K562 (cell line): ENCODE measurements around the gene LYPD6B. TPM values are rescaled to one million over a fixed set of nuclear protein-coding genes. Genes with fewer than 3 reads are reported as not detected.

ENCODE experiments used
- ATAC-seq: fragments of 200-7000 bp; cut with Tn5 transposase; 3 replicates; pipeline ENCODE4 v1.9.1; 2020; ENCODE audit warnings: moderate library complexity
- BruUV-seq: library from RNA; stranded (reverse); fragments of 400-500 nt; replicated peaks from 2 replicates; lab custom pipeline; 2021; lab: Mats Ljungman, UMichigan
- CTCF ChIA-PET: fragments of 300-600 bp; formaldehyde crosslinking; extraction: SDS; loops from one replicate; lab custom pipeline; 2021; ENCODE audit warnings: low intra/inter-chr PET ratio; lab: Yijun Ruan, JAX
- POLR2A ChIA-PET: fragments of 300-600, 350-650 bp; sonication (Branson Sonifier 250); formaldehyde crosslinking; extraction: SDS; loops from one replicate; lab custom pipeline; 2021; ENCODE audit warnings: antibody characterized with exemption, inconsistent platforms; lab: Yijun Ruan, JAX
- DNase-seq, 4 experiments: peaks; one replicate each; pipeline versions ENCODE4 v3.0.0 to v3.0.0-alpha.2; 2011 to 2018; ENCODE audit warnings: low spot score in 3 of 4, mixed read lengths in 3 of 4; ENCODE audit errors: extremely low read depth in 1 of 4
- FAIRE-seq: peaks from 2 replicates; lab custom pipeline; 2011; peaks lifted over from hg19 to GRCh38; lab: Jason Lieb, UNC
- H2AFZ ChIP-seq: 2 replicates; pipeline ENCODE4 v1.6.0; 2011; ENCODE audit warnings: low read depth, low read length, control low read depth, inconsistent platforms
- H3K27ac ChIP-seq: fragments of 200-600 bp; 3 replicates; pipeline ENCODE4 v1.8.0; 2011; ENCODE audit warnings: low read depth, mild to moderate bottlenecking, control low read depth, inconsistent platforms, low read length, moderate library complexity, mixed read lengths; ENCODE audit errors: extremely low read depth
- H3K27me3 ChIP-seq, 2 experiments: fragments of 300-600 bp in 1 of 2; 2 replicates in 1 of 2; 3 replicates in 1 of 2; pipeline versions ENCODE4 v1.6.0 to v1.8.0; 2011; ENCODE audit warnings: inconsistent platforms in 2 of 2, low read length in 2 of 2, mild to moderate bottlenecking in 1 of 2, mixed read lengths in 1 of 2, moderate library complexity in 1 of 2; ENCODE audit not compliant: control insufficient read depth in 2 of 2, insufficient read depth in 2 of 2
- H3K36me3 ChIP-seq: fragments of 300-600 bp; 3 replicates; pipeline ENCODE4 v1.8.0; 2011; ENCODE audit warnings: mild to moderate bottlenecking, low read length, inconsistent platforms; ENCODE audit not compliant: control insufficient read depth, insufficient read depth
- H3K4me1 ChIP-seq, 2 experiments: fragments of 200-600 bp in 1 of 2; replicated peaks in 1 of 2; 2 replicates in 1 of 2; 3 replicates in 1 of 2; pipeline versions ENCODE4 v1.5.1 to v1.8.0; 2011; ENCODE audit warnings: inconsistent platforms in 2 of 2, low read length in 2 of 2, mild to moderate bottlenecking in 1 of 2, mixed read lengths in 1 of 2, moderate library complexity in 1 of 2; ENCODE audit not compliant: control insufficient read depth in 2 of 2, insufficient read depth in 2 of 2
- H3K4me2 ChIP-seq: 2 replicates; pipeline ENCODE4 v1.6.1; 2011; ENCODE audit warnings: low read length, control low read depth, inconsistent platforms, mixed read lengths; ENCODE audit not compliant: insufficient read depth
- H3K4me3 ChIP-seq: fragments of 200-600 bp; sonication (generic), shearing (Covaris generic); 2 replicates; pipeline ENCODE4 v1.5.1; 2016; ENCODE audit warnings: control low read depth, inconsistent platforms
- H3K79me2 ChIP-seq: fragments of 200-600 bp; 3 replicates; pipeline ENCODE4 v1.8.0; 2011; ENCODE audit warnings: low read length, inconsistent platforms; ENCODE audit not compliant: control insufficient read depth, insufficient read depth
- H3K9ac ChIP-seq, 2 experiments: 2 replicates each; pipeline versions ENCODE4 v1.6.0 to v1.6.1; 2011; ENCODE audit warnings: low read depth in 2 of 2, low read length in 2 of 2, control low read depth in 1 of 2, inconsistent platforms in 1 of 2, mild to moderate bottlenecking in 1 of 2, mixed read lengths in 1 of 2; ENCODE audit not compliant: insufficient read depth in 1 of 2
- H3K9me1 ChIP-seq: one replicate; pipeline ENCODE4 v1.6.0; 2011; ENCODE audit warnings: inconsistent platforms, mild to moderate bottlenecking, low read length, moderate library complexity; ENCODE audit not compliant: control insufficient read depth, insufficient read depth
- H3K9me3 ChIP-seq: replicated peaks from 2 replicates; pipeline ENCODE4 v1.5.1; 2011; ENCODE audit warnings: low read depth, low read length, inconsistent platforms; ENCODE audit not compliant: control insufficient read depth, insufficient read depth
- H4K20me1 ChIP-seq: replicated peaks from 2 replicates; pipeline ENCODE4 v1.6.1; 2011; ENCODE audit warnings: low read length, inconsistent platforms, mixed read lengths; ENCODE audit not compliant: control insufficient read depth, insufficient read depth
- CXXC5 ChIP-seq: fragments of 250-450 bp; sonication (Bioruptor Pico); IDR thresholded peaks from 2 replicates; pipeline ENCODE4 v1.8.0; 2022; ENCODE audit warnings: inconsistent platforms, mild to moderate bottlenecking, moderate library complexity
- FOXA1 ChIP-seq: fragments of 450-650 bp; IDR thresholded peaks from 2 replicates; pipeline ENCODE4 v1.6.1; 2016; ENCODE audit warnings: mild to moderate bottlenecking, borderline replicate concordance
- FOXK1 ChIP-seq: sonication (generic); formaldehyde crosslinking; IDR thresholded peaks from 2 replicates; pipeline ENCODE4 v1.8.0; 2022; ENCODE audit warnings: missing genetic modification reagents, mild to moderate bottlenecking, borderline replicate concordance
- MBD1 ChIP-seq: fragments of 250-450 bp; sonication (Bioruptor Pico); IDR thresholded peaks from 2 replicates; pipeline ENCODE4 v1.8.0; 2022; ENCODE audit warnings: inconsistent platforms
- SMARCB1 ChIP-seq: IDR thresholded peaks from 2 replicates; pipeline ENCODE4 v1.6.1; 2011; ENCODE audit warnings: improper control_type of control experiment, low read depth; ENCODE audit not compliant: insufficient read length
- WGBS: fragments of 100-300 bp; shearing (Covaris generic); methylation state at CpG from one replicate; pipeline ENCODE4 v1.1.6; 2016; ENCODE audit warnings: low coverage, mixed read lengths; ENCODE audit not compliant: insufficient coverage; ENCODE audit errors: missing lambda C conversion rate; 5-methylcytosine and 5-hydroxymethylcytosine counted together
- in situ Hi-C: fragments of 300-500 bp; cut with MboI; formaldehyde crosslinking; loops from 4 replicates; pipeline ENCODE4 v1.15.0; 2018; ENCODE audit warnings: inconsistent platforms, mixed read lengths
- intact Hi-C: fragments of 100-400 bp; cut with micrococcal nuclease; formaldehyde crosslinking; loops from 2 replicates; pipeline ENCODE4 v1.14.2; 2022
- polyA plus RNA-seq, 8 experiments: library from polyadenylated mRNA; depleted of rRNA in 4 of 8; stranded (reverse) in 5 of 8; unstranded in 3 of 8; fragments of >200 nt; fragmentation: Nextera tagmentation in 2 of 8; fragmentation: Illumina TruSeq in 1 of 8; extraction: Ambion mirVana in 2 of 8; extraction: Trizol in 1 of 8; gene quantifications; 2 replicates each; pipeline versions ENCODE4 v1.2.1 to v1.2.3, GENCODE V29; 2011 to 2014; ENCODE audit warnings: inconsistent platforms in 1 of 8, missing spikeins in 1 of 8
- total RNA-seq, 7 experiments: library from RNA; depleted of rRNA in 6 of 7; stranded (reverse); fragments of >200 nt in 6 of 7; fragmentation: Illumina TruSeq in 2 of 7; extraction: Trizol in 2 of 7; gene quantifications; 2 replicates each; pipeline versions ENCODE4 v1.2.1 to v1.2.3, GENCODE V29; 2011 to 2021; ENCODE audit warnings: low replicate concordance in 1 of 7
- TF ChIP-seq, protein P1 (sequence below): IDR thresholded peaks from 2 replicates; pipeline ENCODE4 v1.6.1; 2011; ENCODE audit not compliant: insufficient read length; ENCODE audit errors: extremely low read depth

Gene LYPD6B
- total and polyA plus RNA-seq, 9 of the 15 experiments (the other 6 are each of a cell fraction or from before 2014, with no cell fraction given) = not detected

GRCh38 chr2:149236410-149236809 is 197.9 kb downstream of the LYPD6B start:
- ATAC-seq (no peak), FAIRE-seq (no peak)
- WGBS = 0% methylated on average over 2 of the region's 2 CpGs
- Histone ChIP-seq H3K9me1 (no peaks in the 10 kb centered on the region), H3K9me3 (no peaks in the 10 kb centered on the region)
- in situ Hi-C loops = no loop called here
- TF ChIP-seq, protein P1, sequence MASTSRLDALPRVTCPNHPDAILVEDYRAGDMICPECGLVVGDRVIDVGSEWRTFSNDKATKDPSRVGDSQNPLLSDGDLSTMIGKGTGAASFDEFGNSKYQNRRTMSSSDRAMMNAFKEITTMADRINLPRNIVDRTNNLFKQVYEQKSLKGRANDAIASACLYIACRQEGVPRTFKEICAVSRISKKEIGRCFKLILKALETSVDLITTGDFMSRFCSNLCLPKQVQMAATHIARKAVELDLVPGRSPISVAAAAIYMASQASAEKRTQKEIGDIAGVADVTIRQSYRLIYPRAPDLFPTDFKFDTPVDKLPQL = no peak
- TF ChIP-seq SMARCB1 (no peak), CXXC5 (CRISPR knock-in tag) (no peak), MBD1 (CRISPR knock-in tag) (no peak), FOXK1 (CRISPR knock-in tag) (no peak), FOXA1 (no peak)
- TF ChIP-seq, all 486 proteins: peak for 0
- H4K20me1 ChIP-seq = no peaks in the 10 kb centered on the region
- ChIA-PET CTCF (no interaction called here), POLR2A (interaction anchor here (0.5 kb wide), 1 partner anchor 1261 kb away, joined by 3 read pairs; no protein-coding TSS in a partner anchor)
- H3K79me2 ChIP-seq = no peaks in the 10 kb centered on the region
- H3K27me3 ChIP-seq = no peaks in the 10 kb centered on the region
- no peak overlapping the region for H3K4me3 ChIP-seq
- no peaks in the 10 kb centered on the region for H3K4me1 ChIP-seq
- H3K4me2 ChIP-seq = no peak overlapping the region
- BruUV-seq = no TSS peak
- H2AFZ ChIP-seq = no peak overlapping the region
- intact Hi-C loops = no loop called here
- no peak overlapping the region for H3K9ac ChIP-seq
- no peak for DNase-seq
- no peaks in the 10 kb centered on the region for H3K36me3 ChIP-seq
- H3K27ac ChIP-seq = no peak overlapping the region
